ENCODE measurements around the gene FFAR4.

- TF ChIP-seq, protein P1, sequence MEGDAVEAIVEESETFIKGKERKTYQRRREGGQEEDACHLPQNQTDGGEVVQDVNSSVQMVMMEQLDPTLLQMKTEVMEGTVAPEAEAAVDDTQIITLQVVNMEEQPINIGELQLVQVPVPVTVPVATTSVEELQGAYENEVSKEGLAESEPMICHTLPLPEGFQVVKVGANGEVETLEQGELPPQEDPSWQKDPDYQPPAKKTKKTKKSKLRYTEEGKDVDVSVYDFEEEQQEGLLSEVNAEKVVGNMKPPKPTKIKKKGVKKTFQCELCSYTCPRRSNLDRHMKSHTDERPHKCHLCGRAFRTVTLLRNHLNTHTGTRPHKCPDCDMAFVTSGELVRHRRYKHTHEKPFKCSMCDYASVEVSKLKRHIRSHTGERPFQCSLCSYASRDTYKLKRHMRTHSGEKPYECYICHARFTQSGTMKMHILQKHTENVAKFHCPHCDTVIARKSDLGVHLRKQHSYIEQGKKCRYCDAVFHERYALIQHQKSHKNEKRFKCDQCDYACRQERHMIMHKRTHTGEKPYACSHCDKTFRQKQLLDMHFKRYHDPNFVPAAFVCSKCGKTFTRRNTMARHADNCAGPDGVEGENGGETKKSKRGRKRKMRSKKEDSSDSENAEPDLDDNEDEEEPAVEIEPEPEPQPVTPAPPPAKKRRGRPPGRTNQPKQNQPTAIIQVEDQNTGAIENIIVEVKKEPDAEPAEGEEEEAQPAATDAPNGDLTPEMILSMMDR (IDR thresholded peaks at IDR 0.05) = no peak
- no peak for TF ChIP-seq POLR2A (IDR thresholded peaks at IDR 0.05)
- no peak for TF ChIP-seq EP300 (IDR thresholded peaks at IDR 0.05)
Observed at GRCh38 chr10:93612311-93612710, 45.8 kb downstream of the FFAR4 start, which contains the start of gene PDE6C.

All from upper lobe of left lung (tissue), 4 donors.